ELR (cell line): ENCODE data around the gene SUPT3H.

Experiments used
- DNase-seq: peaks from one replicate; pipeline ENCODE4 v3.0.0-alpha.2; 2015; ENCODE audit warnings: low read depth

SUPT3H gene

DNA sequence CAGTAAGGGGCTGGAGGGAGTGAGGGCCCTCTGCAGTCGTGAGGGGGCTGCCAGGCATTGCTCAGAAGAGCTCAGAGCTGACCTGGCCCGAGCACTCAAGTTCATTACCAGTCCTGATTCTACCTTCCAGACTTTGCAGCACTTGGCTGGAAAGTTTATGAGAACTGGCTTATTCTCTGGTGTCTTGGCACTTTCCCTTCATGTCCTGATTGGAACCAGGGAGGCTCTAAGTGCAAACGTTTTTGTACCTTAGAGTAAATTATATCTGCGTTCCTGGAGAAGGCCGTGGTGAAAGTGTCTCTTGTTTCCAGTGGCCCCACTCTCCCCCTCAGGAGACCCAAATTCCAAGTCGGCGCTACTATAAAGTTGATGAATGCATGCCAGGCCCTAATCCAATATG, 587.9 kb downstream of the SUPT3H start:
- DNase-seq = no peak

DNA sequence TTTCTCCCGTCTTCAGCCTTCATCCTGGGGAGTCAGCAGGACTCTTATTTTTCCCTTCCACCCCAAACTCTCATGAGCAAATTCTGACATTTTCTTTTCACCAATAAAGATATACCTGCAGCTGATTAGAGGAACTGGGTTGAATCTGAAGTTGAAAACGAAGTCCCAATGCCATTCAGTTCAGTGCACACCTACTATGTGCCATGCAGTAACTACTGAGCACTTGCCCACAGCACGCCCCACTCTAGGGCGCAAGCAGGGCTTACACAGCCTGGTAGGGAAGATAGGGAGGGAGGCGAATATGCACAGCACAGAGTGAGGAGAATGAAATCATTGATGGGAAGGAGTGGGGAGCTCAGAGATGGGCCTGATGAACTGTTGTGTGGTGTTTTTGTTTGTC, 588.7 kb downstream of the SUPT3H start:
- no peak for DNase-seq

DNA sequence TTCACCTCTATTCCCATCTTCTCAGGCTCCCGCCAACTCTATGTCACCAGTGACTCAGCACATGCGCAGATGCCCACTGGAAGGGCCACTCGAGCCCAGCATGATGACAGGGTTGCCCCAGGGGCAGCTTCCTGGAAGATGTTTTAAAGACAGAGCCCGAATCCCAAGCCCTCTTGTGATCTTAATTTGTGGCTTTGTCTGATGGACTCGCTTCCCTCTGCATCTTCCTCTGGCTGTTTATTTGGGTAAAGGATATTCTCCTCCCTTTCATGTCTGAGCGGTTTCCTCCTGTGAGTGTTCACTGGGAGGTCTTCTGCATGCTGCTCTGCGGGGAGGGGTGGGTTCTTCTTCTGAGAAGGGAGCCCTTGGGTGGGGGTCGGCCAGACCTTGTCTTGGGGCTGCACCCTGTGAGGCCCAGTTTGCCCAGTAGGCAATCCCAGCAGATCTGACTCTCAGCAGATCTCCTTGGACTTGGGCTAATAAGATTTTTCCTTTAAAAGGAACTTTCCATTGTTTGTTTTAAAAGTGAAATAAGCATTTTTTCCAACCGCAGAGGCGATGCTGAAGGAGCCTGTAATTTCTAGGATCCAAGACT, 589.2 kb downstream of the SUPT3H start:
- DNase-seq = no peak

DNA sequence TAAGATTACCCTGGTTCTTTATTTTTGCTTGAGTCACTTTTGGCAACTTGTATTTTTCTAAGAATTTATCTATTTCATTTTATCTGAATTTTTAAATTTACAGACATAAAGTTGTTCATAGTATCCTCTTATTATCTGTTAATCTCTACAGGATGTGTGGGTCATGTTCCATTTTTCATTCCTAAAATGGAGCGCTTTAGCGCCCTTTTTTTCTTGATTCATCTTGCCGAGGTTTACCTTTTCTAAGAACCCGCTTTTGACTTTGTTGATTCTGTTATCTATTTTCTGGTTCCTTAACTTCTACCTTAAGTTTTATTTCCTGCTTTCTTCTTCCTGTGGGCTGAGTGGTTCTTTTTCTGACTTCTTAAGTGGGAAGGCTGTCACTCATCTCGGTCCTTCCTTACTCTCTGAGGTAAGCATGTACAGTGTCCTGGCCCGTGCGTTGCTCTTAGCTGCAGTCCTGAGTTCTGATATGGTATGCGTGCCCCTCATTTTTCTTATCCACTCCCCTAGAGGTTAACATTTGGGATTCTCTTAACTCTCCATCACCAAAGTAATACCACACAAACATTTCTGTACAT, 590.4 kb downstream of the SUPT3H start:
- DNase-seq = no peak

DNA sequence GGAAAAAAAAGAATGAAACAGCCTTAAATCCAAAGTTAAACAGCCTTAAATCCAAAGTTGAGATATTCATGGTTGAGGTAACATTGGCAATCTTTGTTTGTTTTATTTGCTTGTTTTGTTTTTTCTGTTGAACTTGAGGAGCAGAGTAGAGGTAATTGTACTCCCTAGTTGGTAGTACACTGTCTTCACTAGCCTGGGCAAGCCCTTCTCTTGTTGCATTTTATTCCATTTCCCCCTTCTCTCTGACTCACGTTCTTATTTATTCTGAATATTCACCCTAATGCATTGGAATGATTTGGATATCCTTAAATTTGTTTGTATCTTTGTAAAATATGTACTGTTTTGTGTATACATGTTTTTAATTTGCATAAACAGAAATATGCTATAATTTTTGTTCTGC, 592.6 kb downstream of the SUPT3H start:
- no peak for DNase-seq

DNA sequence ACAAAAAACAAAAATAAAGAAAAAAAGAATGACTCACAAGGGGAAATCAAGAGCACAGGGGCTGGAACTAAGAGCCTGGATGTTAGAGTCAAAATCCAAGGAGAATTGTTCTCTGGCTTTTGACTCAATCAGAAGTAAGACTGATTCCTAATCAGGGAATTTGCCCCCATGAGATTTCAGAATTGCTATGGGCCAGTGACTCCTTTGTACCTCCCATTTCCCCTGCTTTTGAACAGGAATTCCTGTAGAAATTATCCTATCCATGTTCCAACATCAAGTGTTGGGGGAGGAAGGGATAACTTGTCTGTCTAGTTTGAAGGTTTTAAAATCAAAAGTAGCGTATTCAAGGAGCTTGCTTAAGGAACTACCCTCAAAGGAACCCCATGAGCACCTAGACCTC, 593.5 kb downstream of the SUPT3H start:
- DNase-seq = no peak

DNA sequence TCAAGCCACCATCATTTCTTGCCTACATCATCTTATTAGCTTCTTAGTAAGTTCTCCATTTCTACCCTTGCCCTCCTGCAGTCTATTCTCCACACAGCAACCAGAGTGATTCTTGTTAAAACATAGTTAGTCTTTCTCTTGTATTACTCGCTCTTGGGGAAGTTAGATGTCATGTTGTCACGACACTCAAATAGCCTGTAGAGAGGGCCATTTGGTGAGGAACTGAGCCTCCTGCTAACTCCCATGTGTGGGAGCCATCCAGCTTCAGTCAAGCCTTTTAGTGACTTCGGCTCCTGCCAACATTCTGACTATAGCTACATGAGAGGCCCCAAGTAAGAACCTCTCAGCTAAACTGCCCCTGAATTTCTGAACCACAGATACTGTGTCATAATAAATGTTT, 594.8 kb downstream of the SUPT3H start:
- no peak for DNase-seq

DNA sequence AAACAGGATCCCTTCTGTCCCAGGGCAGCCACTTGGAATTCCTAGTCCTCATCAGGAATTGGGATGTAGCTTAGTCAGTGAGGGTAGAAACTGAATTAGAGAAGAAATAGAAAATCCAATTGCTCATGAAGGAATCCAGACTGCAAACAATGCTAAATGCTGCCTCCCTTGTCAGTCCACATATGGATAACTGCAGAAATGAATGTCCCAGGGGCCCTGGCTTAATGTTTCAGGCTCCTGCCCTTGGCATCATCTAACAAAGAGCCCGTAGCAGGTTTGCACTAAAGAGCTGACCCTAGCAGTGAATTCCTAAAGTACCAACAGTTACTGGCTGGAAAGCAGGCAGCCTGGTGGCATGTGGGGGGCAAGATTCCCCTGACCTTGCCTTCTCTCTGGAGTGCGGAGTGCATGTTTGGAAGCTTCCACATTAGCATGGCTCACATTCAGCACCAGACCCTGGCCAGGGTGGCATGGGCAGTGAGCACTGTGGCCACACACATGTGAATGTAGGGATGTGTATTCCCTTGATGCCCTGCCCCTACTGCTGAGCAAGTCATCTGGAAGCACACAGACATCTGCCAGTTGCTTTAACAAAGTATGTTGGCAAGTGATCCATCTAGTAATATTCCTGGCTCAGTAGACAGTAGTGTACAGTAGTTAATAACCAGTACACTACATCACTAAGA, 595.7 kb downstream of the SUPT3H start:
- no peak for DNase-seq

DNA sequence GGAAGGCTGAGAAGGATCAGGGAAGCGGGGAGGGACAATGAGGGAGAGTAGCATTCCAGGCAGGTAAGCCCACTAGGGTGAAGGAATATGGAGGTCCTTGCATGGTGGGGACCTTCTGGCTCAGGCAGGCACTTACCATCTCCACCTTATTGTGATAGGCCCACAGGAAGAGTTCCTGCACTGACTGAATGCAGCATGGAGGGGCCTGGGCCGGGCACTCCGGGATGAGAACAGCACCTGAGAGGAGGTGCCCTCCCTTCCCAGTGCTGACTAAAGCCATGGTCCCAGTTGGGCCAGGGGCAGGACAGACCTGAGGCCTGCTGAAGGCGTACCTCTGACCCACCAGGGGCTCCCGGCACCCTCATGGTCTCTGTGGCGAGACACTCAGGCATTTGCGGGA, 597.6 kb downstream of the SUPT3H start:
- DNase-seq = no peak

DNA sequence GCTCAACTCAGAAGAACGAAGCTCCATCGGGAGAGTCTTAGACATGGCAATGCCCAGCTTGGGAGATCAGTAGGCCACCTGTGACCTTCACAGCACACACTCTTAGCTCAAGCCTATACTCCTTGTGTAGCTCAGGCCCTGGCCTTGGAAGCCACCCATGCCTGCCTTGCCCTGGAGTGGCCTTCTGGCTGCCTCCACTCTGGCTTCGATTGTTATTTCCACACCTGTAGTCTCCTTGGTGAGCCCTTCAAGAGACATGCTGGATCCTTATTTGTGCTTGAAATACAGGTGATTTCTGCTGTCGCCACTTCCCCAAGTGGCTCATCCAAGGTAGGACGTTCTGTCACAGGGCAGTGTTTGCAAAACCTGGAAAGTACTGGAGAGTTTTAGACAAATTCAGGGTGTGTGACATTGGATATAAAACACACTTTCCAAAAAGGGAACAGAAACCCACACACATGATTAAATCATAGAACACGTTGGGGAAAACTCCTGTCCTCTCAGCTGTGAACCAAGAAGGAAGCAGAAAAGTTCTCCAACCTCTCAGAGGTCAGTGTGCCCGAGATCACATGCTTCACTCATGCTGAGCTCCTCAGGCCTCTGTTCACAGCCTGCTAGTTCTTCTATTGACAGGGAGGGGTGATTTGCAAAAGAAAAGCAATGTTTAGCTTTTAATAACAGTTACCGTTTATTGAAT, 598.5 kb downstream of the SUPT3H start:
- DNase-seq = no peak
